GM19351 (cell line): ENCODE results near the gene PAPPA2.

ENCODE experiments used
- ATAC-seq: cut with Tn5 transposase; IDR thresholded peaks from one replicate; pipeline ENCODE4 v1.9.1; 2021; ENCODE audit warnings: mild to moderate bottlenecking, moderate library complexity; ENCODE audit not compliant: unreplicated experiment

PAPPA2 gene

GRCh38 chr1:176691251-176692228, 228.6 kb downstream of the PAPPA2 start:
- ATAC-seq = peak; percentile 95

DNA sequence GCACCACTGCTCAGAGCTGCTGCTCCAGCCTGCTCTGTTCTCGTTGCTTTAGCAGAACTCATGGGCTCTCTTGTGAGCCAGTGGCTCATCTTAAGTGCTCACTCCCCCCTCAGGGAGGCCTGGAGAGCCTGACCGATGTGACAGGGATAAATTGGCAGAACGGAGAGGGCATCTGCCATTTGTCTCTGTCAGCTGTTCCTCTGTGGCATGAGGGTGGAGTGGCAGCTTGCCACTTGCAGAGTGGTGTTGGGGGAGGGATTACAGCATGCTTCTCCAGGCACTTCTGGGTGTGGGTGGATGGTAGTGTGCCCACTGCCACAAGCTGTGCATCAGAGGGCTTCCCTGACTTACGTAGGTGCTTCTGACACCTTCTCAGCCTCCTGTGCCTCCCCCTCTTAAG, 229.5 kb downstream of the PAPPA2 start:
- no peak for ATAC-seq

DNA sequence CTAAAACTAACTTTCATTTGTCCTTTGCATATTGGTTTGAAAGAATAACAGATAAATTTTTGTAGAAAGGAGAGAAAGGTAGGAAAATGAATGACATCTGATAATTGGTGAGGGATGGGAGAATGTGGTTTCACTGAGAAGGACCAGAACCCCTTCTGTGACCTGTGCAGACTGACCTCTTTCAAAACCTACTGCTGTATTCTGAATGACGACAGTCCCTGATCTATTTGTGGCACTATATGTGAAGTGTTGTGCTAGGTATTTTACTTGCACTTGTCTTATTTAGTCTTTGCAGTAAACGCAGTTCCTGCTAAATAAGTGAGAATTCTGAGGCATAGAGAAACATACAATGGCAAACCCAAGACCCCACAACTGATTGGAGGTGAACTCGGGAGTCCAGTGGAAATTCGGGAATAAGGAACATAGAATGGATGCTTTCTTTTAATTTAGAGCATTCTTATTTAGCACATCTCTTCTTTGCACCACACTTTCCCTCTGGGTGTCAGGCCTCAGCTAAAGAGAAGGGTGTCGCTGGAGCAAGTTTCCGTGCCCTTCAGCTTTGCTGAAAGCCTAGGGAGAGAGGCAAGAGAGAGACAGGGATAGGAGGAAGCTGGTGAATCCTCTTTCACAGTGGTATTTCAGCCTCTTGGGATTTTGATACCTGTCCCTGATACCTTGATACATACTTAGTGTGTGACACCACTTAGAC, 230.2 kb downstream of the PAPPA2 start:
- ATAC-seq = no peak

DNA sequence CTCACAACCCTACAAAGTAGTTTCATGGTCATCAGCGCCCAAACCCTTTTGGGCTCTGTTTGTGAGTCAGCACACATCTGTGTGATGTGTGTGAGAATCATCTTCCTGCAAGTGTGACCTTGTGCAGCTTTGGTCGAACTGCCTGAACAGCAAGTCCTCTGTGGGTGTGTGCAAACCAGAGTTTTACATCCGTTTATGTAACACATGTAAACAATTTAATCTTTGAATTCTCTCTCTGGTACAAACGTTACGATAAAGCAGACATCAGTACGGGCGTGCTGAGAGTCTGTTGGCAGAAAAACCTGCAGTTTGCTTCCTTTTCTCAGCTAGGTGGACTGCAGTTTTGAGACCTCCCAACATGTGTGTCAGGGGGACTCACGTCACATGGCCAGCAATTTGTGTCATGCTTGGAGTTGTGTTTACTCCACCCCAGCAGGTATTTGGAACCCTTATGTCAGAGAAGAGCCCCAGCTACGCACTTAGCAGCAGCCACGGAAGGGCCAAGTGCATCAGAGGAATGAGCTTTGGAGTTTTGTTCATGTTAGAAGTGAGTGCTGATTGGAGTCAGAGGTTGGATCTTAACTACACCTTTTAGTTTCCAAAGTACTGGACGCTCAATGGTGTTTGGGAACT, 230.8 kb downstream of the PAPPA2 start:
- ATAC-seq = no peak

DNA sequence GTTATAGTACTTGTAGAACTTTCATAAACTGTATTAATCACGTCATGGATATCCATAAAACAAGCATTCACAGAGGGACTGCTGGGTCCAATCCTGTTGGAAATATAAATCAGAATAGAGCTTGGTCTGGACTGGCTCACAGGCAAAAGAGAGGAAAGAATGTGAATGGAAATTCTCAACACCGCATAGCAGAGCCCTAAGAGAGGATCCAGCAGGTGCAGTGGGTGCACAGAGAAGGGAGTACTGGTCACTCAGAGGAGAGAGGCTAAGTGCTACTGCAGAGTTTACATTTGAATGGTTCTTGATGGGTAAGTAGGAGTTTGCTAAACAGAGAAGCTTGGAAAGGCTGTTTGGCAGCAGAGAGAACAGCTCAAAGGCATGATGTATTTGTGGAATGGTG, 231.7 kb downstream of the PAPPA2 start:
- no peak for ATAC-seq

DNA sequence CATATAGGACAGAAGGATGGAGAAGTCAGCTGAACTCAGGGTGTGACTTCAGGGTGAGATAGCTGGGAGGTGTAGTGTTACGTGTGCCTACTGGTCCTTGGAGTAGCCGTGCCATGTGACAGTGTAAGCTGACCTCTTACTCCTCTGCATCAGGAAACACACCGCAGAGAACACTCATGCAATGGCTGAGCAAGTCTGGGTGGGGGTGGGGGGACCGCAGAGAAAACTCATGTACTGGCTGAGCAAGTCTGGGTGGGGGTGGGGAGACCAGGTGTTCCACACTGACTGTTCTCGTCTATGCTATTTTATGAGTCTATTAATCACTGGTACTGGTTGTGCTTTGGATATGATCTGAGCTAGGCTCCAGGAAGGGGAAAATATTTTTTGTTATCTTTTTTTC, 233.1 kb downstream of the PAPPA2 start:
- ATAC-seq = no peak

- ATAC-seq = no peak
Measured at GRCh38 chr1:176696689-176697088, 233.7 kb downstream of the PAPPA2 start.

GRCh38 chr1:176699821-176700220, 236.8 kb downstream of the PAPPA2 start:
- no peak for ATAC-seq

GRCh38 chr1:176701151-176701866, 238.3 kb downstream of the PAPPA2 start:
- no peak for ATAC-seq

DNA sequence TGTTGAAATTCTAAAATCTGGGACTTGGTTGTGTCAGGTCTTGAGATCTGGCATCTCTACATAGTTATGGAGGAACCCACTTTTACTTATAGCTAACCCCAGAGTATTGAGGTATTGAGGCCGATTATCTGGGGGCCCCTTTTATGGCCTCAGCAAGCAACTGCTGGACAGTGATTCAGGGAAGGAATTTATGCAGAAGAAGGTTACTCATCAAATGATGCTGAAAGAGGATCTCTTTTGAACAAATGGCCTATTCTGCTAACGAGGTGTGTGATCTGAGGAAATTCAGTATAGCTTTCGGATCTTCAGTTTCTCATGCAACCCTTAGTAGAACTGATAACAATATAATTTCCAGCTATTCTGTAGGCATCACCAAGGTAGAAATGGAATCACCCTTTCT, 239.9 kb downstream of the PAPPA2 start:
- ATAC-seq = no peak

DNA sequence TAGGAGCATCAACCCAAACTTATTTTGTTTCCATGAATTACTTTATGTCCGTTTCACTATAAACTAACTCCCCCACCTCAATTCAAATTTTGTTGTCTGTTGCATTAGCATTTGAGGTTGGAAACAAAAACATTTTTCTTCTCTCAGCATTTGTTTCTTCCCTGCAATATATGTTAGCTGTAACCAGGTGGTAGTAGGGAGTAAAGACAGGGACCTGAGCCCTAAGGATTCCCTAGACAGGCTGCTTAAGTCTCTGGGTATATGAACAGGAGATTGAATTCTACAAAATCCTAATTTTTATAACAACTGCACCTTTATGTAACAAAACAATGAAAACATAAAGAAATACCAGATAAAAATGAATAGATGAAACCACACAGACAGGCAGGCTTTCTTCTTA, 242.6 kb downstream of the PAPPA2 start:
- no peak for ATAC-seq

- ATAC-seq = no peak
Measured at GRCh38 chr1:176717066-176717750, 254.2 kb downstream of the PAPPA2 start.

DNA sequence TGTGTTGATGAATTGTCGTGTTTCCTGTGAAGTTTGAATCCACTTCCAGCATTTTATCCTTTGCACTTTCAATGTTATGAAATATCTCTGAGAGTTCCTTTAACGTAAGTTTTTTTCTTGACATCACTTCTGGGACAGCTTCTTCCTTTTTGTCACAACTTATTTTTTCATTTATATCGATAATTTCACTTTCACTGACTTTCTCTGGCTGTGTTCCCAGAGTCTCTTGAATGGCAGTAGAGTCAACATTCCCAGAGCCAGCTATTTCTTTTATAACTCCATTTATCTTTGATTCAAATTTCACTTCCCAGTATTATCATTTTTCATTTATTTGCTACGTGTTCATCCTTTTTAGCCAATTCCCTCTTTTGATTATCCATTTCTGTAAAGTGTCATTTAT, 256.5 kb downstream of the PAPPA2 start:
- ATAC-seq = no peak

- ATAC-seq = no peak
Measured at GRCh38 chr1:176720838-176721237, 257.9 kb downstream of the PAPPA2 start.

DNA sequence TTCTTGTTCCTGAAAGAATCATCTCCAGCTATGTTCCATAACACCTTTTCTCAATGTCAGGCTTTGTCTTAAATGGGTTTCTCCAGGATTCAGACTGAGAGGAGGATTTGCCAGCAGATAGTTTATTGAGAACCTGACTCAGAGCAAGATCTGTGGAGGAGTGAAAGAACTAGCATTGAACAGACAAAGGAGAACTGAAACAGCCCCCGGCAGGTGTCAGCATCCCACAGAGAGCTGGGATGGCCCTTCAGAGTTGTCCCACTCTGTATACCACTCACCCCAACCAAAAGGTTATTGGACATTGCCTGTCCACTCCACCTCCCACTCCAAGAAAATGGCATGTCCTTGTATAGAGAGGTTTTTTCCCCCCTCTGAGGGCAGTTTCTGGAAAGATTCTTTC, 270.7 kb downstream of the PAPPA2 start:
- no peak for ATAC-seq

- ATAC-seq = no peak
Measured at GRCh38 chr1:176735201-176735600, 272.2 kb downstream of the PAPPA2 start.

- no peak for ATAC-seq
Measured at GRCh38 chr1:176736015-176736414, 273.0 kb downstream of the PAPPA2 start.

DNA sequence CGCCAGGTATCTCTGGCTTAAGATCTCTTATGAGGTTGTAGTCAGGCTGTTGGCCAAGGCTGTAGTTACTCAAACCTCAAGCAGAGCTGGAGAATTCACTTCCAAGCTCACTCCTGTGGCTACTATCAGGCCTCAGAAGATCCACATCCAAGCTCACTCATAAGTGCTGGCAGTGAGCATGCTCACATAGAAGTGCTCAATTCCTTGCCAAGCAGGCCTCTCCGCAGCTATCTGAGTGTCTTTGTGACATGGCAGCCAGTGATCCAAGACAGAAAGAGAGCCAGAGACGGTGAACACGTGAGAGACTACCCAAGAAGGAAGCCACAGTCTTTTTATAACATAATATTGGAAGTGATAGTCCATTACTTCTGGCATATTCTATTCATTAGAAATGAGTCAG, 278.2 kb downstream of the PAPPA2 start:
- ATAC-seq = no peak

GRCh38 chr1:176742322-176742721, 279.3 kb downstream of the PAPPA2 start:
- ATAC-seq = no peak

GRCh38 chr1:176744142-176744541, 281.2 kb downstream of the PAPPA2 start:
- ATAC-seq = no peak
